ENCODE measurements around the gene CMYA5.
A peak's percentile ranks its signal among the peaks of the same experiment; 100 is the strongest.

CMYA5 gene

DNA sequence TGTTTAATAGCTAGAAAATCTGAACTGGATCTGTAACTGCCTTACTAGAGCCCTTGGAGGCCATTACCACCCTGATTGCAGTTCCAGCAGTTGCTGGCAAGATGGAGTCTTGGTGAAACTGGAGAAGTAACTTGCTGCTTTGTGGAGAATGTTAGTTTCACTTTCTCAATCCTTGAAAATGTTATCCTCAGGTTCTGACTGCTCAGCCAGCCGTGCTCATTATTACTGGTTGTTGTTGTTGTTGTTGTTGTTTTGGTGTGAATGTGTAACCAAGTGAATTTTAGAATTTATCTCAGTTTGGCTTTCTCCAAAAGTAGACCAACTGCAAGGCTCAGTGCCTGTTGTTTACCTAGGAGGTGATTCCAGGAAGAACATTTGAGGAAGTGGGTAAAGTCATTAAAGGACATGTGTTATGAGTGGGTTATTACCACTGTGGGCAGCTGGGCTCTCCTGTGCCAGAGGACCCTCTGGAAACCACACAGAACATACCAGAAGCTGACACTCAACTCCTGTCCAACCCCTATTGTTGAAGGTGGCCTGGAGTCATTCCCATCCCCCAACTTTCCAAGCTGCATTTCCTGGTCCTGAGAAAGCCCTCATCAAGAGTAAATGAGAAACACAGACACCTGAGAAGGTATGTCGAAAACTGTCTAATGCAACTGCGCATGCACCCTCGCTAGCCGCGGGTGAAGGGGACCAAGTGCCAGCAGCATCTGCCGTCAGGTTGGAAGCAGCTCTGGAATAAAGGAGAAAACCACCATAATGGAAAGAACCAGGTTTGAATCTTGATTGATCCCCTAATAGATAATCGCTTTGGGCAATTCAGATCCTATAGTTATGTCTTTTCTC is 111.6 kb downstream of the CMYA5 start:
- peak in 1 of 2 donors; percentile 2 for DNase-seq

DNA sequence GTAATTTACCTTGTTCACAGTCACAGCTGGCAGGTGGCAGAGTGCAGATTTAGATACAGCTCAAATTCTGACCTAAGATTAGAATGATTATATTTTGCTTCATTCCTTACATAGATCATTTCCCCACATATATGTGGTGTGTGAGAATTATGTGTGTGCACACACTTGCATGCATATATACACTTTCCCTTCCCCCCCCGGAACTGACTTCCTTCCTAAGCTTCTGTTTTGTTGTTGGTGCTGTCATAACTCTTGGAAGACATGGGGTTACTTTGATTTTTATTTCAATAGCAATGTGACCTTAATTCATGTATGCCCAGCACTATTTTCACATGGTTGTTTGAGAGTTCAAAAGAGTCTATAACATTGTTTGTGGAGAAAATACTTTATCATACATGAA is 112.8 kb downstream of the CMYA5 start:
- DNase-seq: peak in 1 of 2 donors; percentile 13

DNA sequence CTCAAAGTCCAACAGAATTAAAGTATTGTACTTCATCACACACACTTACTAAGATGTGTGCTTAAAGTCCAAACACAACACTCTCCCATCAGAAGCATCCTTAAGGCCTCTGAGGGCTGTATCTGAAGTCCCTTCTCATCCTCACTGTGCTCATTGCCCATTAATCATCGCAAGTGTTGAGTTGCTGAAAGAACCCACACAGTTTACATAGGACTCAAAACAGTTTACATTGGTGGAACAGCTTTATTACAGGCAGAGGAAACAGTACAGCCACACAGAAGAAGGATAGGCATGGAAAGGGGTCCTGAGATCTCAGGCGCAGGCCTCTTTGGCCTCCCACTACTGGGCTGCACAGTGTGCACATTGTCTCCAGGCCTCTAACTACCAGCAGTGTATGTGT is 113.4 kb downstream of the CMYA5 start:
- DNase-seq: no peak

DNA sequence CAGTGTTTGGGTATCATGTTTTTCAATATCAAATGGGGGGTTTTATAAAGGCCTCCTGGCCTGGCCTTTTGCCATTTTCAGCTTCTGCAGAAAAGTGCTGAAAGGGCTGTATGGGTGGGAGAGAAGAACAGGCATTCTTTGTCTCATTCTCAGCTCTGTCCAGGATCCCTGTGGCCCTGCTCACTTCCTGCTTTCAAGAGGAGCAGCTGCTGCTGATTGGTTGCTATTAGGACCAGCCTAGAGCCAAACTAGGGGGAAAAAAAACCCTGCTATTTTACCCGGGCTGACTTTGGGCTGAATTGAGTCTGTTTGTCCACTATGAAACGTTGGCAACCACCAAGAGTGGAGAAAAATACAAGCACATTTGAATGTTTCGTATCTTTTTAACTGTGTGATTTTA is 117.1 kb downstream of the CMYA5 start:
- no peak for DNase-seq

GRCh38 chr5:79809743-79810142 is 120.1 kb downstream of the CMYA5 start:
- no peak for DNase-seq

GRCh38 chr5:79811081-79811480 is 121.4 kb downstream of the CMYA5 start:
- no peak for DNase-seq

DNA sequence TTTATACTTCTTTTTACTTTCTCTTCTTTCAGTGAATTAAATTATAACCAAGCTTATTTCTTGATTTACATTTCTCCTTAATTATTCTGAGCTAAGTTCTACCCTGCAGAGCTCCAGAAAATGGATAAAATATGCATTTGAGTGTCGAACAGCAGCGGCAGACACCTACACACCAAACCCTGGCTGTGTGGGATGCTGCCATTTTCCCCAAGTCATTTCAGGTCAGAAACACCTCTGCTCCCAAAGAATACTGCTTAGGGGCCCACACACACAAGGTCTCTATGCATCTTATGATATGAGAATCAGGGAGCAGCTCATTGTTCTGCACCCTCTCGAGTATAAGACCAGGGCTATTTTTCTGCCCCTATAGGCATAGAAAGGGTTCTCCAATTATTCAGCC is 122.3 kb downstream of the CMYA5 start:
- no peak for DNase-seq

DNA sequence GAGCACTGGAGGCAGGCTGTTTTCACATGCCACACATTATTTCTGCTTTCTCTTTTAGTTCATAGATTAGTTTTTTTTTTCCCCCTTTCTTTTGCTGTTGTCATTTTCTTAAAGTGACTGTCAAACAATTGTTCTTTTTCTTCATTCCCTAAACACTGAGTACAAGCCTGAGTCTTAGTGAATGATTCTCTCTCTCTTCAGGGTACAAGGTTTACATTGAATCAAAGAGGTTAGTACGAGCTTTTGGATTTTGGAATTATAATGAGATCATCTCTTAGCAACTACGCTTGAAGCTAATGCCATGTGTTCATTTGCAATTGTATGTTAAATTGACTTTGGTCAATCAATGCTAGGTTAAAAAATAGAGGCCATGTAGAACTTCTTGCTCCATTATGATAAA is 125.1 kb downstream of the CMYA5 start:
- DNase-seq: no peak

DNA sequence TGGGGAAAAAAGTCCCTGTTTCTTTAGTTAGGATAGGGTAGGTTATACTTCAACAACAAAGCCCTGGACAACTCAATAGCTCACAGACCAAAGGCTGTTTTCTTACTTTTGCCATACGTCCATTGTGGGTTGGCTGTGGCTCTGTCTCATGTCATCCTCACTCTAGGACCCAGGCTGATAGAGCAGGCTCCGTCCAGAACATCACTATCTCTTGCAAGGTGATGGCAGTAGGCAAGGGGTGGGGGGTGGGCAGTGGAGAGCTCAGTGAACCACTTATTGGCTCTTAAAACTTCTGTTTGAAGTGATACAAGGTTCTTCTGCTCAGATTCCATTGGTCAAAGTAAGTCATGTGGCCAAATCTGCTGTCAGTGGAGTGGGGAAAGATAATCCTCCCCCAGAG is 126.4 kb downstream of the CMYA5 start:
- DNase-seq: no peak

- DNase-seq: no peak
Measured at GRCh38 chr5:79820648-79821047, 131.0 kb downstream of the CMYA5 start.

- no peak for DNase-seq
Measured at GRCh38 chr5:79824444-79824843, 134.8 kb downstream of the CMYA5 start.

DNA sequence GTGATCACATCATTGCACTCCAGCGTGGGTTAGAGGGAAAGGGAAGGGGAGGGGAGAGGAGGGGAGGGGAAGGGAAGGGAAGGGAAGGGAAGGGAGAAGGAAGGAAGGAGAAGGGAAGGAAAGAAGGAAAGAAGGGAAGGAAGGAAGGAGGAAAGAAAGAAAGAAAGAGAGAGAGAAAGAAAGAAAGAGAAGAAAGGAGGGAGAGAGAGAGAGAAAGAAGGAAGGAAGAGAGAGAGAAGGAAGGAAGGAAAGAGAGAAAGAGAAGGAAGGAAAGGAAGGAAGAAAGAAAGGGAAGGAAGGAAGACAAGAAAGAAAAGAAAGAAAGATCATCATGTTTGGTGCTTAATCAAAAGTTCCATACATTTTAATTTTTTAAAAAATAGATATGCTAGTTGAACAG is 136.2 kb downstream of the CMYA5 start:
- no peak for DNase-seq

GRCh38 chr5:79827159-79827629 is 137.6 kb downstream of the CMYA5 start:
- no peak for DNase-seq

DNA sequence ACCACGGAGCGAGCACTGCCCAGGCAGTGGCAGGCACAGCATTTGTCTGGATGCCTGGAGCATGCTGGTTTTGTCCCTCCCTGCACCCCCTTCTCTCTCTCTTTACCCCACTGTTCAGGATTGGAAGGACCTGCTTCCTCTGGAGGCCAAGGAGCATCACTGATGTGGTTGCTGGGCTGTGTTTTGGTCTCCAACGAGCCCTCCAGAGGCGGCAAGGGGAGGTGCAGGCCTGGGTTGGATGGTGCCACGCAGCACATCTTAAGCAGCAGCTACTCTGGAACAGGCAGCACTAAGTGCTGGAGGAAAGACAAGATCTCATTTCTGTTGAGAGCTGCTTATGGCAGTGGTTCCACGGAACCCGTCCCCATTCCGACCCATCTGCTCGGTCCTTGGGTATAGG is 139.6 kb downstream of the CMYA5 start:
- DNase-seq: no peak

- no peak for DNase-seq
Measured at GRCh38 chr5:79831381-79832309, 142.0 kb downstream of the CMYA5 start.

- no peak for DNase-seq
Measured at GRCh38 chr5:79832911-79833310, 143.3 kb downstream of the CMYA5 start.

DNA sequence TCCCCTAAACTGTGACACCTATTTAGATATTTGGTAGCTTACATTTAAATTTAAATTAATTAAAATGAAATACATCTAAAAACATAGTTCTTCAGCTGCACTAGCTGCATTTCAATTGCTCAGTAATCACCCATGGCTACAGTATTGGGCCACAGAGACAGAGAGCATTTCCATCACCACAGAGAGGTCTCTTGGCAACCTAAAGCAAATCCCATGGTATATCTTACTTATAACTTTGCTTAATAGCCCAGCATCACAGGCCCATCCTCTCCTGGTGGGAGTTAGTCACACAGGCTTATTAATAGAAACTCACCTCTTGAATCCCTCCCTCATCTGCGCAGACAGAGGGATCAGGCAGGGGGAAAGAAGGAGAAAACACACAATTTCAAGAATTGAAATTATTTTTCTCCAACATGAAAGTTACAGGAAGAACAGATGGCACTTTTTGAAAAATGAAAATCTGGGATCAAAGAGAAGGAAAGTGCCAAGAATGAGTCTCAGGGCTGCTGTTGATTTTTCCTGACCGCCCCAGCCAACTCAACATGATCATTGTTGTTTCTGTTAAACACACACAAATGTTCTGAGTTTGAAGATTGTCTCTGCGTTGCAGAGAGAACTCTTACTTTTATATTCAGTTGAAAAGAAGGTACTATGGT is 144.6 kb downstream of the CMYA5 start:
- DNase-seq: no peak

DNA sequence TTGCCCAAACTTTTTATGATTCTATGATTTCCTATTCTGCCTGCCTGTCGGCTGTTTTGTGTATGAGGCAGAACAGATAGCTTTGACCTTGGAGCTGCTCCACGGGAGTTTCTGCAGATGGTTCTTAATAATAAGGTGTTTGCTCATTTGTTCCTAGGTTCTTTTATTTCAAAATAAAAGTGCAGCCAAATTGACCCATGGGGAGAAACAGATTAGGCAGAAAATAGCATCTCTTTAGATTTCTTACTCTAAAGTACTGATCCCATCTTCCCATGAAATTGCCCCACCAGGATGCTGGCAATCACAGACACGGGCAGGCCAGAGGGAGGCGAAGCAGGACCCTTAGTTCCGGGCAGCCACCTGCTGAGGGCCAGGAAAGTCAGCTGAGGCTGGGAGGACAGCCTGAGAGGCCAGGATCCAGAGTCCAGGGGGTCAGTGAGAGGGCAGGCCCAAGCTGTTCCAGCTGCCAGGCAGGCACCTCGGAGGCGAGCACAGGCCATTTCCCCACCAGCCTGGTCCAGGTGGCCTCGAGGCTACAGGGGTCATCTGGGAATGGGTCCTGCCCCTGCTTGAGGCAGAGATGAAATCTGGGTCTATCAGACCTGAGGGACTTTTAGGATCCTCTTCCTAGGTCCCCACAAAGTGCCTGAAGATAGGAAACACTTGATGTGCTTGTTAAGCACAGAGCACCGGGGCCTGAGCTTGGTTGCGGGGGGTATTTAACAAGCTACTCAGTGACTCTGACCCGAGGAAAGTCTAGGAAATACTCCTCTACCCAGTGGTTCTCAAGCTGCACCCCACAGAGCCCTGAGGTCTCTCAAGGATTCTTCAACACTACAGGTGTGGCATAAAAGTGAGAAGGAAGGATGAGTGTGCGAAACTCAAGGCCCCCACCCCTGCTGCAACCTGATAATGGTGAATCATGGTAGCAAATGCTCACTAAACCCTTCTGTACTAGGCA is 145.4 kb downstream of the CMYA5 start:
- DNase-seq: no peak

- no peak for DNase-seq
Measured at GRCh38 chr5:79837761-79838551, 148.3 kb downstream of the CMYA5 start.

- no peak for DNase-seq
Measured at GRCh38 chr5:79840084-79840990, 150.7 kb downstream of the CMYA5 start.
